Endothelial cell of umbilical vein (primary cell): ENCODE results near the gene GRK5. TPM values are rescaled to one million over a fixed set of nuclear protein-coding genes. Genes with fewer than 3 reads are reported as not detected.

Experiments
- BruUV-seq: library from RNA; stranded (reverse); fragments of 400-500 nt; replicated peaks from 2 replicates; lab custom pipeline; 2021; lab: Mats Ljungman, UMichigan
- CTCF ChIA-PET: fragments of 300-600, 350-600 bp; sonication (Branson Sonifier 250); formaldehyde crosslinking; loops from one replicate; lab custom pipeline; 2021; ENCODE audit warnings: antibody characterized with exemption, inconsistent platforms; lab: Charles Lee
- POLR2A ChIA-PET: fragments of 300-600, 350-600 bp; sonication (Branson Sonifier 250); formaldehyde crosslinking; loops from one replicate; lab custom pipeline; 2021; ENCODE audit warnings: antibody characterized with exemption, inconsistent platforms; lab: Charles Lee
- DNase-seq: peaks from one replicate; pipeline ENCODE4 v3.0.0-alpha.2; 2011; ENCODE audit warnings: low read depth, low spot score
- FAIRE-seq: peaks from 2 replicates; lab custom pipeline; 2011; peaks lifted over from hg19 to GRCh38; lab: Jason Lieb, UNC
- H2AFZ ChIP-seq: 2 replicates; pipeline ENCODE4 v1.6.0; 2012; ENCODE audit warnings: low read depth, low read length, control low read depth, inconsistent platforms
- H3K27ac ChIP-seq: 2 replicates; pipeline ENCODE4 v1.5.1; 2011; ENCODE audit warnings: low read depth, mild to moderate bottlenecking, control low read depth, low read length, moderate library complexity; ENCODE audit not compliant: insufficient read depth
- H3K27me3 ChIP-seq, 2 experiments: 2 replicates each; pipeline versions ENCODE4 v1.6.0 to v1.6.1; 2011; ENCODE audit warnings: low read length in 2 of 2, mixed read lengths in 1 of 2; ENCODE audit not compliant: control insufficient read depth in 2 of 2, insufficient read depth in 2 of 2
- H3K36me3 ChIP-seq, 2 experiments: 2 replicates in 1 of 2; 3 replicates in 1 of 2; pipeline ENCODE4 v1.5.1; 2011; ENCODE audit warnings: low read length in 2 of 2, mild to moderate bottlenecking in 1 of 2, moderate library complexity in 1 of 2; ENCODE audit not compliant: control insufficient read depth in 2 of 2, insufficient read depth in 2 of 2; ENCODE audit errors: extremely low read depth in 1 of 2
- H3K4me1 ChIP-seq: 3 replicates; pipeline ENCODE4 v1.5.1; 2011; ENCODE audit warnings: mild to moderate bottlenecking, low read length; ENCODE audit not compliant: control insufficient read depth, insufficient read depth; ENCODE audit errors: extremely low read depth
- H3K4me2 ChIP-seq: 2 replicates; pipeline ENCODE4 v1.6.1; 2011; ENCODE audit warnings: low read length, control low read depth, mixed read lengths; ENCODE audit not compliant: insufficient read depth
- H3K4me3 ChIP-seq, 3 experiments: fragments of 200-600 bp in 1 of 3; sonication (generic), shearing (Covaris generic) in 1 of 3; replicated peaks in 1 of 3; 2 replicates each; pipeline ENCODE4 v1.5.1; 2011 to 2016; ENCODE audit warnings: control low read depth in 3 of 3, low read length in 3 of 3, mild to moderate bottlenecking in 2 of 3, inconsistent platforms in 1 of 3, low read depth in 1 of 3, moderate library complexity in 1 of 3; ENCODE audit not compliant: insufficient read depth in 1 of 3
- H3K79me2 ChIP-seq: 2 replicates; pipeline ENCODE4 v1.6.0; 2012; ENCODE audit warnings: low read length, inconsistent platforms; ENCODE audit not compliant: control insufficient read depth, insufficient read depth
- H3K9ac ChIP-seq: replicated peaks from 2 replicates; pipeline ENCODE3; 2011; ENCODE audit warnings: low read length, control low read depth; ENCODE audit not compliant: insufficient read depth; ENCODE audit errors: extremely low read depth
- H3K9me1 ChIP-seq: replicated peaks from 3 replicates; pipeline ENCODE4 v1.6.0; 2011; ENCODE audit warnings: mild to moderate bottlenecking, low read length; ENCODE audit not compliant: control insufficient read depth, insufficient read depth; ENCODE audit errors: extremely low read depth
- H3K9me3 ChIP-seq: replicated peaks from 2 replicates; pipeline ENCODE4 v1.5.1; 2012; ENCODE audit warnings: low read length, inconsistent platforms; ENCODE audit not compliant: control insufficient read depth, insufficient read depth
- H4K20me1 ChIP-seq: replicated peaks from 2 replicates; pipeline ENCODE3; 2011; ENCODE audit warnings: mild to moderate bottlenecking, low read length; ENCODE audit not compliant: control insufficient read depth, insufficient read depth; ENCODE audit errors: extremely low read depth
- EZH2 ChIP-seq: IDR thresholded peaks from 2 replicates; pipeline ENCODE4 v1.6.1; 2012; ENCODE audit warnings: borderline replicate concordance, low read depth, mild to moderate bottlenecking, moderate library complexity, low read length, inconsistent platforms; ENCODE audit not compliant: severe bottlenecking
- FOS ChIP-seq: IDR thresholded peaks from 2 replicates; pipeline ENCODE4 v1.6.1; 2011; ENCODE audit warnings: mild to moderate bottlenecking, low read length, moderate library complexity, borderline replicate concordance; ENCODE audit not compliant: insufficient read depth
- GATA2 ChIP-seq: IDR thresholded peaks from 2 replicates; pipeline ENCODE4 v1.7.0; 2011; ENCODE audit warnings: low read depth, mild to moderate bottlenecking, moderate library complexity, mixed read lengths, low read length; ENCODE audit not compliant: insufficient read length, insufficient read depth
- JUN ChIP-seq: IDR thresholded peaks from 2 replicates; pipeline ENCODE4 v1.6.1; 2011; ENCODE audit warnings: borderline replicate concordance, low read depth; ENCODE audit not compliant: insufficient read length, insufficient read depth
- MYC ChIP-seq: IDR thresholded peaks from one replicate; pipeline ENCODE4 v1.6.1; 2011; ENCODE audit warnings: mild to moderate bottlenecking, low read depth, low read length
- POLR2A ChIP-seq: IDR thresholded peaks from 2 replicates; pipeline ENCODE4 v1.6.1; 2012; ENCODE audit warnings: low read depth, mild to moderate bottlenecking, control low read depth, low read length
- POLR2AphosphoS5 ChIP-seq: IDR thresholded peaks from 2 replicates; pipeline ENCODE4 v1.6.1; 2012; ENCODE audit warnings: low read depth, mild to moderate bottlenecking, control low read depth, low read length, moderate library complexity; ENCODE audit not compliant: insufficient read depth
- dilution Hi-C: fragments of 300-500 bp; cut with MboI; formaldehyde crosslinking; loops from one replicate; pipeline ENCODE4 v1.15.0; 2019; ENCODE audit warnings: low sequenced_read_pairs; ENCODE audit not compliant: extremely low pct_ligation_motif_present
- intact Hi-C: fragments of 100-400 bp; cut with micrococcal nuclease; formaldehyde crosslinking; loops from one replicate; pipeline ENCODE4 v1.10.0; 2022
- polyA plus RNA-seq, 4 experiments: library from polyadenylated mRNA; depleted of rRNA in 3 of 4; stranded (reverse) in 3 of 4; unstranded in 1 of 4; fragments of >200 nt; gene quantifications; 2 replicates each; pipeline versions ENCODE4 v1.2.1 to v1.2.3, GENCODE V29; 2011 to 2012; ENCODE audit warnings: missing spikeins in 1 of 4
- total RNA-seq: library from RNA; stranded (reverse); gene quantifications from 2 replicates; pipeline ENCODE4 v1.2.3, GENCODE V29; 2021
- TF ChIP-seq, protein P1 (sequence below): IDR thresholded peaks from 2 replicates; pipeline ENCODE4 v1.6.1; 2011; ENCODE audit not compliant: insufficient read depth, insufficient read length
- TF ChIP-seq, protein P2 (sequence below), 2 donors: IDR thresholded peaks; 1 replicate in 1 of 2; 2 replicates in 1 of 2; pipeline ENCODE4 v1.5.1; 2011; ENCODE audit warnings: low read length in 2 of 2, mild to moderate bottlenecking in 2 of 2, moderate library complexity in 2 of 2, control low read depth in 1 of 2, inconsistent platforms in 1 of 2, low read depth in 1 of 2; ENCODE audit not compliant: insufficient read depth in 1 of 2; ENCODE audit errors: extremely low read depth in 1 of 2

The GRK5 gene
- total and polyA plus RNA-seq, 2 donors (not counting 3 experiments of a cell fraction or from before 2014, with no cell fraction given), result 13.1 to 29.5 TPM

DNA sequence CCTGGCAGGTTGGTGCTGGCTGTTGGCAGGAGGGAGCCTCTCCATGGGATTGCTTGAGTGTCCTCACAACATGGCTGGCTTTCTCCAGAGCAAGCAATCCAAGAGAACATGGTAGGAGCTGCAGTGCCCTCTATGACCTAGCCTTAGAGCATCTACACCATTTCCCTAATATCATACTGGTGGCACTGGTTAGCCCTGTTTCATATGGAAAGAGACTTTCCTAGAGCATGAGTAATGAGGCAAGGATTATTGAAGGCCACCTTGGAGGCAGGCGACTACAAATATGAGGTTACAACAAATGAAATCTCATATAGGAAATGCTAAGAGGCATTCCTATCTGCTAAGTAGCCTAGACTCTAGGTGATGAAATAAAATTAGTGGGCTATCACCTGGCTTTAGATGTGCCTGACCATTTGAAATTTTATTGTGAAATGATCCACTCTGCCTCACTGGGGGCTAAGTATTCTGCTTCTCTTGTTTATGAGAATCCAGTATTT is 181.5 kb downstream of the GRK5 start:
- Histone ChIP-seq H3K36me3 (no peaks in the 10 kb centered on the region), H2AFZ (no peak overlapping the region), H3K27me3 (no peaks in the 10 kb centered on the region), H3K4me1 (no peaks in the 10 kb centered on the region), H3K9ac (no peak overlapping the region), H4K20me1 (no peaks in the 10 kb centered on the region), H3K4me3 (no peak overlapping the region), H3K9me3 (no peaks in the 10 kb centered on the region), H3K27ac (no peak overlapping the region), H3K79me2 (no peaks in the 10 kb centered on the region), H3K9me1 (no peaks in the 10 kb centered on the region), H3K4me2 (no peak overlapping the region)
- TF ChIP-seq POLR2A (no peak), POLR2AphosphoS5 (no peak), EZH2 (no peak)
- TF ChIP-seq, protein P1, sequence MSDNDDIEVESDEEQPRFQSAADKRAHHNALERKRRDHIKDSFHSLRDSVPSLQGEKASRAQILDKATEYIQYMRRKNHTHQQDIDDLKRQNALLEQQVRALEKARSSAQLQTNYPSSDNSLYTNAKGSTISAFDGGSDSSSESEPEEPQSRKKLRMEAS, result no peak
- intact Hi-C loops (no loop called here), dilution Hi-C loops (no loop called here)
- DNase-seq (no peak), FAIRE-seq (no peak)
- ChIA-PET CTCF (interaction anchor here (1.0 to 1.9 kb wide), 3 partner anchors 12 to 182 kb away, joined by 3 to 5 read pairs (median 3); no protein-coding TSS in a partner anchor), POLR2A (no interaction called here)
- BruUV-seq, result no TSS peak

DNA sequence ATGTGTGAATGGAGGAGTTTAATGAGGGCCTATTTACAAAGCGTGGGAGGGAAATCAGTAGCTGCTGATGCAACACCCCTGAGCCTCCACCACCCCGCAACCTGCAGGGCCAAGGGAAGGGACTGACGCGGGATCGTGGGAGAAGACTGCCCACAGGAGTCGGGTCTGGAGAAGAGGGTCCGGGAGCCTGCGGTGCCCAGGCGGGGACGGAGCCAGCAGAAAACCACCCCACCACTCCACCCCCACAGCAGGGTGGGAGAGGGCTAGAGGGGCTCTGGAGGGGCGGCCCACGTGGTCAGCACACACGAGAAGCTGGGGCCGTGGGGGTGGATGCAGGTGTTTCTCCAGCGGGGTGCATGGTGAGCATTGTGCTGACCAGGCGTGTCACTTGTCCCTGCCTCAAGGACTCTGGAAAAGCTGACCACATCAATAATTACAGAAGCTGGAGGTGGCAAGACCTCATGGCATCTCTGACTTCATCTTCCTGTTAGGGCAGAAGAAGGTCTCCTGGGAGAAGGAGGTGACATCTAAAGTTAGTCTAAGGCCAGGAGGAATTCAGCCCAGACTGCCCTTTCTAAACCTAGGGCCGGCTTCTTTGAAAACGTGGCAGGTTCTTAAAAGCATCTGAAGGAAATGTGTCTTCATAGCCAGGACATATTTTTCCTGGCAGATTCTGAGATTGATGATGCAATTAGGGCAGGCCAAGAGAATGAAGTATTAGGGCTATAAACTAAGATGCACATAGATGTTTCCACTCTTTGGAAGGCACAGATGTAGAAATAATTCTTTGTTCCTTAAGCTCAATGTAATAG is 184.3 kb downstream of the GRK5 start:
- Histone ChIP-seq H3K4me3 (no peak overlapping the region), H4K20me1 (no peaks in the 10 kb centered on the region), H3K9ac (no peak overlapping the region), H3K79me2 (no peaks in the 10 kb centered on the region), H3K4me1 (peaks cover 8% of the 10 kb centered on the region), H3K4me2 (no peak overlapping the region), H3K36me3 (no peaks in the 10 kb centered on the region), H3K9me1 (no peaks in the 10 kb centered on the region), H3K27ac (no peak overlapping the region), H2AFZ (no peak overlapping the region), H3K9me3 (no peaks in the 10 kb centered on the region), H3K27me3 (no peaks in the 10 kb centered on the region)
- POLR2A ChIA-PET, result no interaction called here
- TF ChIP-seq, protein P2, sequence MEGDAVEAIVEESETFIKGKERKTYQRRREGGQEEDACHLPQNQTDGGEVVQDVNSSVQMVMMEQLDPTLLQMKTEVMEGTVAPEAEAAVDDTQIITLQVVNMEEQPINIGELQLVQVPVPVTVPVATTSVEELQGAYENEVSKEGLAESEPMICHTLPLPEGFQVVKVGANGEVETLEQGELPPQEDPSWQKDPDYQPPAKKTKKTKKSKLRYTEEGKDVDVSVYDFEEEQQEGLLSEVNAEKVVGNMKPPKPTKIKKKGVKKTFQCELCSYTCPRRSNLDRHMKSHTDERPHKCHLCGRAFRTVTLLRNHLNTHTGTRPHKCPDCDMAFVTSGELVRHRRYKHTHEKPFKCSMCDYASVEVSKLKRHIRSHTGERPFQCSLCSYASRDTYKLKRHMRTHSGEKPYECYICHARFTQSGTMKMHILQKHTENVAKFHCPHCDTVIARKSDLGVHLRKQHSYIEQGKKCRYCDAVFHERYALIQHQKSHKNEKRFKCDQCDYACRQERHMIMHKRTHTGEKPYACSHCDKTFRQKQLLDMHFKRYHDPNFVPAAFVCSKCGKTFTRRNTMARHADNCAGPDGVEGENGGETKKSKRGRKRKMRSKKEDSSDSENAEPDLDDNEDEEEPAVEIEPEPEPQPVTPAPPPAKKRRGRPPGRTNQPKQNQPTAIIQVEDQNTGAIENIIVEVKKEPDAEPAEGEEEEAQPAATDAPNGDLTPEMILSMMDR (IDR thresholded peaks at IDR 0.05; ENCODE audit: extremely low read depth in 1 of 2, insufficient read depth in 1 of 2, low read depth in 1 of 2, low read length in 2 of 2), result no peak
- no peak for TF ChIP-seq EZH2
- TF ChIP-seq, protein P1, result no peak
- no peak for TF ChIP-seq POLR2AphosphoS5
- no peak for TF ChIP-seq MYC
- no peak for TF ChIP-seq FOS
- no peak for TF ChIP-seq JUN
- TF ChIP-seq POLR2A, result no peak
- no peak for TF ChIP-seq GATA2
- CTCF ChIA-PET, result interaction anchor here (0.8 to 1.7 kb wide), 4 partner anchors 10 to 185 kb away, joined by 3 to 4 read pairs (median 3); no protein-coding TSS in a partner anchor
- DNase-seq, result no peak
- FAIRE-seq, result no peak
- dilution Hi-C loops, result no loop called here
- no TSS peak for BruUV-seq
- intact Hi-C loops, result no loop called here
